Limb (tissue), 2 donors: ENCODE measurements around the gene TAOK1.
A peak's percentile ranks its signal among the peaks of the same experiment; 100 is the strongest.

Source experiments
- DNase-seq, 2 donors: peaks; one replicate each; pipeline ENCODE4 v3.0.0-alpha.2; 2016; ENCODE audit errors: extremely low spot score in 2 of 2

TAOK1 gene

DNA sequence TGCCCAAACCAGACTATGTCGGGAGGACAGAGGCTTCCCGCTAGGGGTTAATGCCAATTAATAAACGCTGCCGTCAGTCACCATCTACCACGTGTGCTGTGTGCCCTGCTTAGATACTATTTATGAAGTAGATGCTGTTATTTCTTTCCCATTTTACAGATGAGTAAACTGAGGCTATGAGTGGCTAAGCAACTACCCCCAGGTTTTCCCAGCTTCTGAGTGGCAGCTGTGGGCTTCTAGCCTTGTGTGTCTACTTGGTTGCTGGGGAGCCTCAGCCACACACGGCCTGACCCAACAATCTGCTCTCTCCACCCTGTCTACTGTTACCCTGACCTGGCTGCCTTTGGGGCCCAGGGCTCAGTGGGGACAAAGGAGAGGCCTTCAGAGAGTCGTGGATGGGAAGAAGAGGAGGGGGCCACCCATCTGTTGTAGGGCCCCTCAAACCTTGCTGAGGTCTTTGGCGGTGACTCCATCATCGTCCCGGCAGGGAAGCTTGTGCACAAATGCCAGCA lies 192.1 kb downstream of the TAOK1 start:
- DNase-seq = no peak

GRCh38 chr17:29582772-29583171 lies 192.6 kb downstream of the TAOK1 start:
- peak in 1 of 2 donors; percentile 24 for DNase-seq

DNA sequence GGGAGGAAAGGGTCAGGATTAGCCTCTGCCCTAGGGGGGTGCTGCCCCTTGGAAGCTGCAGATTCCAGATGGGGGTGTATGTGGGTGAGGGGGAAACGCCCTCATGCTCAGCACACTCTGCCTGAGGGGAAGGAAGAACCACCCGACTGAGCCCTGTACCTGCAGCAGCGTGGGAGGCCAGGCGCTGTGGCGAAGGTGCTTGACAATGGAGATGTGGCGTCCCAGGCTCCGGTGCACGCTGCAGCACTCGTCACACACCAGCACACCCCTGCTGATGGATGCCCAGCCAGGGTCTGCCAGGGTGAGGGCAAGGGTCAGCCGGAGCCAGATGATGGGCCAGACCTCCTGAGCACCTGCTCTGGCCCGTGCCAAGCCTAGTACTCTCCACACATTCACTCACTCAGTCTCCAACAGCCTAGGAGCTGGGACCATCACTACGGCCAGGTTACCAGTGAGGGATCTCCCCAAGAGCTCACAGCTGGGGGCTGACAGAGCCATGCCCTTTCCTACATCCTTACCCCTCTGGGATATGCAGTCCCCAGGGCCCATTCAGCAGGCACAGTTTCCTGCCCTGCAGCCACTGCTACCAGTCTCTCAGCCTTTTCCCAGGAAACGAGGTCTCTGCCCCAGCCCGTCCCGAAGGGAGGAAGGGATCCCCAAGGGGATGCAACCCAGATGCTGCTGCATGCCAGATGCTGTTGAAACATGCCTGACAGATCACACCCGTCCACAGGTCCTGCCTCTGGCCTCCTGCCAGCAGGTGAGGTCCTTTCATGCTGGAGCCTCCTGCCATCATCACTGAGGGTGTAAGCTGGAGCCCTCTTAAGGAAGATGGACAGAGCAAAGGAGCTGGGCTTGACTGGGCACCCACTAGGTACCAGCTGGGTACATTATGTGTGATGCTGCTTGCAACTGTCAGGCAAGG lies 193.4 kb downstream of the TAOK1 start:
- no peak for DNase-seq

DNA sequence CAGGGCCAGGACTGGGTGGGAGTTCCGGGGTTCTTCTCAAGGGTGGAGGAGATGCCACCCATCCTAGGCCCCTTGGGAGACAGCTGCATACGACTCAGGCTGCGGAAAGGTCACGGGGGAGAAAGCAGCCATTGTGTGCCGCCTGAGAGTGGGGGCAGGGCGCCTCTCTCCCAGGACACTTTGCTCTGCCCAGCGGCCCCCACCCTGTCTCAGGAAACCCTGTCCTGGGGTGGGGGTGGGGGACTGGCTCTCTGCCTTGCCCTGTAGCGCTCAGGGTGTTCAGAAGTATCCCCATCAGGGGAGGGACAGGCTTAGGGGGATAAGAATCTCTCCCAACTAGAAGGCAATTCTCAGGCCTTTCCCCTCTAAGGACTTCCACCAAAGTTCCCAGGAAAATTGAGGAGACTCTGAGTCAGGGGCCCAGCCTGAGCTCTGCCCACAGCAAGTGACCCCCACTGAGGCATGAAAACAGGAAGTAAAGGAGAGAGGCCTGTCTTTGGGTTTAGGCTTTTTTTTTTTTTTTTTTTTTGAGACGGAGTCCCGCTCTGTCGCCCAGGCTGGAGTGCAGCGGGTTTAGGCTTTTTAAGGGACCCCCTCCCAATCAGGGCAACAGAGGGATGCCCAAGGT lies 194.4 kb downstream of the TAOK1 start:
- DNase-seq = no peak

DNA sequence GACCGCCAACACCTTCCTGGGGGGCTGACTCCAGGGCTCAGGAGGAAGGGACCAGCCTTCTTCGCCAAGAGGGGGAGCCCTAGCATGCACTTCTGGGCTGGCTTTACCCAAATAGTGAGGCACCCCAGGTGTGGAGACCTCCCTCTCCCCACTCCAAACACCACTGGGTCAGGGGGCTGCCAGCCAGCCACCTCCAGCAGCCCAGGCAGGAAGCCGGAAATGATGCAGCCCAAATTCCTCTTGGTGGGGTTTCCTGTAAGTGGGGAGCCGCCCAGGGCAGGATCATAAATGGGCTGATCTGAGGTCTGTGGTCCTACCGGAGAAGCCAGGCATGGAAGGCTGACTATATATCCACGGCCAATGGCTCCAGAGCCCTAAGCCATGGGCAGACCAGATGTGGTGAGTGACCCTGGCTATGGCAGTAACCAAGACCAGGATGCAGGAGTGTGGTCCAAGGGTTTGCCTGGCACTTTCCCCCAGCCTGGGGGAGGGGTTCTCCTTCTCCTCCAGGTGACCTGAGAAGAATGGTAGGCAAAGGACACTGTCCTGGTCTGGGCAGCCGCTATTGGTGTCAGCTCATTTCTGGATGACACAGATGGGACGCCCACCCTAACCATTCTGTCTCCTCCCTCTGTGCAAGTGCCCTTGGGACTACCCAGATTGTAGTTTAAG lies 195.1 kb downstream of the TAOK1 start:
- no peak for DNase-seq

DNA sequence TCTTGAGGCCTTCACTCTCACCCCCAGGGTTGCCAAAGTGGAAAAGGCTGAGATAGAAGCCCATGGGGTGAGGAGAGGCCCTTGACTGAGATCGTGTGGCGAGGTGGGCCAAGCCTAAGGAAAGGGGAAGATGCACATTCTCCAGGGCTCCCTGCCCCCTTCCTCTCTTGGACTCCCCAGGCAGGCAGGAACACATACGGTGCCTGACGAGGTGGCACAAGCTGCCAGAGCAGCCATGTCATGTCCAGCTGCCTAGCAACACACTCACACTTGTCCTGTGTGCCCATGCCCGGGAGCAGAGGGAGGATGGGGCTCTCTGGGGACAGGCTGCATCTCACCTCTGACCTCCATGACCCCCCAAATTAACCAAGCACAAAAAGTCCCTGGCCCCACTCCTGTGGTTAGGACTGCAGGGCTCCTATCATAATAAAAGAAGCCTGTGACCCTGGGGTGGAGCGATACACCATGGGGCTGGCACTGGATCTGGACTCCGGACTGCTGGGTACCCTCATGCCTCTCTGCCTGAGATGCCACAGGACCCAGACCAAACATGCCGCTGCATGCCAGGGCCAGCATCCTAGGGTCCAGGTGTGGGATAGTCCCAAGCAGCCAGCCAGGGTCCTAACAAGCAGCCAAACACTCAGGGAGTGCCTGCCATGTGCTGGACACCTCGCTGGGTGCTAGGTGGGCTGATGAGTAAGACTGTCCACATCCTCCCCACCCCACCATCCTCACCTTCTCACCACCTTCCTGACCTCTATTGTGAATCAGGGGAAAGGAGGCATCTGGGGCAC lies 196.7 kb downstream of the TAOK1 start:
- DNase-seq = no peak

- DNase-seq = no peak
These were observed 197.4 kb downstream of the TAOK1 start for GRCh38 chr17:29587591-29587990.

DNA sequence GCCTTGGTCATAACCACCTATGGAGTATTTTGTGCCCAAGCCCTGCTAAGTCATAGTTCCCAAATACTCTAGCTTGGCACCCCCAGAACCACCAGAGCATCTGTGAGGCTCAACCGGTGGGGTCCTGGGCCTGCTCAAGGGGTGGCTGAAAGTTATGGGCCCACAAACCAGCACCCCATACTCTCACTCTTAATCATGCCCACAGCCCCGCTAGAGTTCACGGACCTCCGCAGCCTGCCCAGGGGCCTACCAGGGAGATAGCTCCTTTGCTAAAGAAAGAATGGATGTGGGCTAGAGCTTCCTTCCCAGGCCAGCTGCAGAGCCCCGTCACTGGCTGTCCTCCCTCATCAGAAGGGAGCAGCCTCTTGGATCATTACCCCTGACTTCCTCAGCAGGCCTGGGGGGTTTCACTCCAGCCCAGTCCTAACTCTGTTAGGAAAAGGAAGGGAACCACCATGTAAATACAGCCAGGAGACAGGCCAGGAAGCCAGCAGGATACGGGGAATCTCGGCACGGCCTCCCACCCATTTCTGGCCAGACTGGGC lies 197.9 kb downstream of the TAOK1 start:
- no peak for DNase-seq

GRCh38 chr17:29588562-29589411 lies 198.6 kb downstream of the TAOK1 start:
- DNase-seq = no peak

GRCh38 chr17:29589524-29590410 lies 199.6 kb downstream of the TAOK1 start, which contains the start of gene GIT1:
Gene GIT1, minus strand, starts transcription at chr17:29589648. Its CDS starts 270 bp downstream, at chr17:29589378.
- peak; percentile 86 to 91 for DNase-seq

DNA sequence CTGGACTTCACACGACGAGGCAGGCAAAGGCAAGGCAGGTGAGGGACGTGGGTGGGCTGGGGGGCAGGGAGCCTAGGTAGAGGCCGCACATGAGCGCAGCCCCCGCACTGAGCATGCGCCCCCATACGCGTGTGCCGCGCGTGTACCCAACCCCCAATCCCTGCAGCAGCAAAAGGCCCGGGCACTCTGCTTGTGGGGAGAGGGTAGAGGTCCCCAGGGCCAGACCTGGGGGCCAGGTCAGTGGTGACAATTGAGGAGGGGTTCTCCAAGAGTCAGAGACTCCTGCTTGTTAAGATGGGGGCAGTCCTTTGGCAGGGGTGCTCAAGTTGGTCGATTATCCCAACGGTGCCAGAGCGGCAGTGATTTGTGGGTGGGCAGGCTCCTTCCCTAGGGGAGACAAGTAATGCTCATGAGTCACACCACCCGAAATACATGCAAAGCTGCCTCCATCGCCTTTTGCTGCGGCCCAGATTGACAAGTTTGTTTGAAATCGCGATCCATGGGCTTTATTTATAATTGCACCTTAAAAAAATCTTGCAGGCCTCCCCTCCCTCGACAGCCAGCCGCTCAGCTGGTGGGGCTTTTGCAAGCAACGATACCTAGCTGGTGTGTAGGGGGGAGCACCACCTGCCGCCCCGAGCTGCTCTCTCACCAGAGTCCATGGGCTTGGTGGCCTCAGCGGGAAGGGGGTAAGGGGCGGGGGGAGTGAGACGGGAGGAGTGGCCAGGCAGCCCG lies 200.4 kb downstream of the TAOK1 start:
- peak in 1 of 2 donors; percentile 57 for DNase-seq

GRCh38 chr17:29591146-29591736 lies 201.1 kb downstream of the TAOK1 start:
- DNase-seq = peak in 1 of 2 donors; percentile 76

DNA sequence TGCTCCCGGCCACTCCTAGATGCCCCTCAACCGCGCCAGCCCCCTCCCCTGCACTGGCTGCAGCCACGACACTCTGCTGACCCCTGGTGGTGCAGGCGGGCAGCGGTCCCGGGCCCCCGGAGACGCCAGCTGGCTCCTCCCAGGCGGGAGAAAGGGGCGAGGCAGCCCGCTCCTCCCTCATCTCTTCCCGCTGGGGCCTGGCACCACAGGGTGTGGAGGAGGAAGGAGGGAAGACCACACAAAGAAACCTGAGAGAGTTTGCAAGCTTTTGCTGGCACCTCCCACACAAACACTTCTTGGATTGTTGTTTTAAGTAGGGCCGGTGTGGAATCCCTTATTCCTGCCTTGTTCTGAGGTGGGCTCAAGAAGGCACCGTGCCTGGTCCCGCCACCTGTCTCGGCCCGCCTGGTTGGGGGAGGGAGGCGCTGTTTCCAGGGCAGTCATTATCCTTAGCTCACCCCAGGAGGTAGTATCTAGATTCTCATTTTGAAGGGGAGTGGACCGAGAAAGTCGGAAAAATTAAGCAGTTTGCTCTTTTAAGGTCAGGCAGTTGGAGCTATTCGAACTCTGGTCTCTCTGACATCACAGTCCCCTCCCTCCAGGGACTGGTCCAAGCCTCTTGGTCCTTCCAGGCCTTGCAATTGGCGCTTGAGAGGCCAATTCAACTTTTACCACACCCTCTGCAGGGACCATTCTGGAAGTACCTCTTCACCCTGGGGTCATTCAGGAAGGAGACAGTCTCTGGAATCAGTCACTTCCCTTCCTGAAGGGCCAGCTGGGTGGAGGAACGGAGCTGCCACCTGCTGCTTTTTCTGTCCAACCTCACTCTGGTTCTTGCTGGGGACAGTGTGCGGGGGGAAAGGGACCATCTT lies 201.8 kb downstream of the TAOK1 start:
- DNase-seq = peak; percentile 92 to 97

DNA sequence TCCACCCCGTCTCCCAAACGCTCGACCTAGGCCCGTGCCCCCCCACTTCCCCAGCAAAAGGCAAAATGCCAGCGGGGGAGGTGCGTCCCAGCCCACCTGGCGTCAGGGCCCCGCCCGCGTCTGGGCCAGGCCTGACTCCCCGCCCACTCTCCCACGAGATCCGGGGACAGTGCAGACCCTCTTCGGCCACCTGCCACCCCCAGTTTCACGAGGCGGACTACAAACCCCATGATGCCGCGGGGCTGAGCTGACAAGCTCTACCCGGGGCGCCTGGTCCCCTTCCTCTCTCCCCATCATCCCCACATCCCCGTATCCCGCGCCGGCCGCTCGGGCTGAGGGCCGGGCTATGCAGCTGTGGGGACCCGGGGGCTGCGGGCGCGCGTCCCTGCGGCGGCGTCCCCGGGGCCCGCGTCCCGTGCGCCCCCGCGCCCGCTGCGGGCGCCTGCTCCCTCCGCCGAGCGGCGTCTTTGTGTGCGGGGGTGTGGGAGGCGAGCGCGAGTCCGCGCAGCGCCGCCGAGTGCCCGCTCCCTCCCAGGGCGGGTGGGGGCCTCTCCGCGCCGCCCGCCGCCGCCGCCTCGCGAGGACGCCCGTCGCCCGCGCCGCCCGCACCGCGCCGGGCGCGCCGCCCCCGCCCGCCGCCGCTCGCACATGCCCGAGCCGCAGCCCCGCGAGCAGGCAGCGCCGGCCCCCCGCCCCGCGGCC lies 202.8 kb downstream of the TAOK1 start, which contains the start of gene ANKRD13B:
Gene ANKRD13B, plus strand, starts transcription at position 283 of the 702 bp plus-strand sequence. CDS start 490 bp downstream, outside the sequence.
- peak in 1 of 2 donors; percentile 81 for DNase-seq

DNA sequence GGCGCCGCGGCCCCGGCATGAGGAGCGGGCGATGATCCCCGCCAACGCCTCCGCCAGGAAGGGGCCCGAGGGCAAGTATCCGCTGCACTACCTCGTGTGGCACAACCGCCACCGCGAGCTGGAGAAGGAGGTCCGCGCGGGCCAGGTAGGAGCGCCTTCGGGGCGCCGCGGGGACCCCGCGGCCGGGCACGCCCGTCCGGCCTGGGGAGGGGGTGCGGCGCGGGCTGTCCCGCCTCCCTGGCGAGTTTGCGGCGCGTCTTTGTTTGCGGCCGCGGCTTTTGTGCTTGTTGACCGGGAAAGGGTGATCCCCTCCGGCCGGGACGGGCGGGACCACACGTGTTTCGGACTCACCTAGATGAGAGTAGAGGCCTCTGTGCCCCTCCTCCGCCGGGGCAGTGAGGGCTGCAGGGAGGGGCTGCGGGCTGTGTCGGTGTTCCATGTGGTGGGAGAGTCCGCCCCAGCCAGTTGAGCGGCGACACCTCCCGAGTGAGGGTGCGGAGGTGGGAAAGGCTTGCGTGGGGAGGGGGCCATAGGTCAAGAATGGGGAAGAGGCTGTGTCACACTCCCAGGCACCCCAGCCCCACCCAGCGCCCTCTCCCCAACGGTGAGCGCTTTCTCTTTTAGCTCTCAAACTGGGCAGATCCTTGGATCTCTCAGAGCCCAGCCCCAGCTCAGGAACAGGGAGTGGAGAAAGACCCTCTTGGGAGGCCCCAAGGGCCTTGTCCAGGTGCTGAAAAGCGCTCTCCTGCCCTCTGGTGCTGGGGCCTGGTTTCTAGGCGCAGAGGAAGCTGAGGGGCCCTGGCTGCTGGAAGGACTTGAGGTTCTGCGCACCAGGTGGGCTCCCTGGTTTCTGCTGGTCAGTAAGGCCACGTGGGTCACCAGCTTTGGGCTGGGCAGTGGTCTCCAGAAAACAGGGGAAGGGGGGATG lies 203.7 kb downstream of the TAOK1 start:
- DNase-seq = no peak
